NCI-H2029 treated with DMSO at 0.1 percent for 48 hours (cell line): ENCODE results near the gene MZB1.
"Not testable (repeated sequence)": the region's sequence is repeated elsewhere in the genome, so short reads cannot be mapped to it uniquely, and the experiment has no call there.

Source experiments
- DNase-seq: peaks from one replicate; lab custom pipeline; 2025; lab: John Stamatoyannopoulos, UW

The MZB1 gene

DNA sequence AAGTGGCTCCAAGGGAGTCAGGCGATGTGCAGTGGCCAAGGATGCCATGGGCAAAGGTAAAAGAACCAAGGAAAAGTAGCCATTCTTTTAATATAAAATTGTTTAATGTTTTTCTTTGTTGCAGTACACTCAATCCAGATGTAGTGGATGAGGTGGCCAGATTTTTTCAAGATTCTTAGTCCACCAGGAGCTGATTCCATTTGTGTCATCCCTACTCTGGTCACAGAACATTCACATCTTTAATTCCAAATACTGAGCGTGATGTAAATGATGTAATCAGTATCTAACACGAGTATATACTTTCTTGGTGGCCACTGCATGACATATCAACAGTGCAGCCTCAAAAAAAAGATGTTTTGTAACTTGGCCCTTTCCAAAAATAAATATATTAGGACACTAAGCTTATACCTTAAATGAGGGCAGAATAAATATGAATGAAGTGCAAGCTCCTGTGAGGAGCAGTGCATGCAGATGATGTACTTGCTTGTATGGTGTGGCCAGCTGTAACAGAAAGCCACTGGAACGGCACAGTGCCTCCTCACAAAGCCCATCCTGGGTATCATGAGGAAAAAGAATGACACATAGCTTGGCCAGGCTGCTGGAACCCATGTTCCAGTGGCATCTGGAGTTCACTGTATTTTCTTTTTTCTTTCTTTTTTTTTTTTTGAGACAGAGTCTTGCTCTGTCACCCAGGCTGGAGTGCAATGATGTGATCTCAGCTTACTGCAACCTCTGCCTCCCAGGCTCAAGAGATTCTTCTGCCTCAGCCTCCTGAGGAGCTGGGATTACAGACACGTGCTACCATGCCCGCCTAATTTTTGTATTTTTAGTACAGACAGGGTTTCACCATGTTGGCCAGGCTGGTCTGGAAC lies 20.6 kb upstream of the MZB1 start:
- no peak for DNase-seq

DNA sequence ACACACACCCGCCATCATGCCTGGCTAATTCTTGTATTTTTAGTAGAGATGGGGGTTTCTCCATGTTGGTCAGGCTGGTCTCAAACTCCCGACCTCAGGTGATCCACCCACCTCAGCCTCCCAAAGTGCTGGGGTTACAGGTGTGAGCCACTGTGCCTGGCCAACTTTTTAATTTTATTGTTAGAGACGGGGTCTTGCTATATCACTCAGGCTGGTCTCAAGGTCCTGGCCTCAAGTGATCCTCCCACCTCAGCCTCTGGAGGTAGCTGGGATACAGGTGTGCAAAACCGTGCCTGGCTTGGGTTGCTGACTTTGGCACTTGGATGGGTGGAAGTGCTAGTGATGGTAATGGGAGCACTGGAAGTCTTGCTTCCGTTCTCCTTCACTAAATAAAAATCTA lies 19.4 kb upstream of the MZB1 start:
- not testable (repeated sequence) for DNase-seq

DNA sequence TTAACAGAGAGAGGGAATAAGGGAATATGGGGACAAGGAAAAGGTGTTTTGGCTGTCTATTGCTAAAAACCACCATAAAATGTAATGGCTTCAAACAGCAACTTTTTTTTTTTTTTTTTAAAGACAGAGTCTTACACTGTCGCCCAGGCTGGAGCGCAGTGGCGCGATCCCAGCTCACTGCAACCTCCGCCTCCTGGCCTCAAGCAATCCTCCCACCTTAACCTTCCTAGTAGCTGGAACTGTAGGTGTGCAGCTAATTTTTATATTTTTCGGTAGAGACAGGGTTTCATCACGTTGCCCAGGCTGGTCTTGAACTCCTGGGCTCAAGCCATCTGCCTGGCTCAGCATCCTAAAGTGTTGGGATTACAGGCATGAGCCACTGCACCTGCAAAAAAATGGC lies 18.5 kb upstream of the MZB1 start:
- no peak for DNase-seq

DNA sequence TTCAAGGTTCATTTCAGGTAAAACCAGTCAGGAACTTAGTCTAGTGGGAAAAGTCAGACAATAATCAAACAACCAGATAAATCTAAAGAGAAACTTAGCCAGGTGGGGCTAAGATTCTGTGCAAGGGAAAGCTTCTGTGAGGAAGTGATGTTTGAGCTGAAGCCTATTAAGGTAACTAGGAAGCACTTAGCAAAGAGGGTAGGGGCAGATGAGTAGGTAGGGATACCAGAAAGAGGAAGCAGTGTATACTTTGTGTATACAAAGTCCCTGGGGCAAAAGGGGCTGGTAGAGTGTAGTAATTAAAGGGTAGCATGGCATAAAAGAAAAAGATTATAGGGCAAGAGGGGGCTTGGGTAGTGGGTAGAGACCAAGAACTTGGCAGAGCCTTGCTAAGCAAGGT lies 17.8 kb upstream of the MZB1 start:
- no peak for DNase-seq

DNA sequence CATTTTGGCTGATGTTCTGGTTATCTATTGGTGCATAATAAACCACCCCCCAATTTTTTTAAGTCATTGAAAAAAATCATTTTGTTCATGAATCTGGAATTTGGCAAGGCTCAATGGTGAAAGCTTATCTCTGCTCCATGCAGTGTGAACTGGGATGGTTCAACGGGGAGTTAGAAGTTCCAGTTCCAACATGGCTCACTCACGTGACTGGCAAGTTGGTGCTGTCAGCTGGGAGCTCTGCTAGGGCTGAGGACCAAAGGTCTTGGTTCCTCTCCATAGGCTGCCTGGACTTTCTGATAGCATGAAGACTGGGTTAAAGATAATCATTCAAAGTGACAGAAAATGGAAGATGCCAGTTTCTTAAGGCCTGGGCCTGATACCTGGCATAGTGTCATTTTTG lies 17.2 kb upstream of the MZB1 start:
- DNase-seq = no peak

DNA sequence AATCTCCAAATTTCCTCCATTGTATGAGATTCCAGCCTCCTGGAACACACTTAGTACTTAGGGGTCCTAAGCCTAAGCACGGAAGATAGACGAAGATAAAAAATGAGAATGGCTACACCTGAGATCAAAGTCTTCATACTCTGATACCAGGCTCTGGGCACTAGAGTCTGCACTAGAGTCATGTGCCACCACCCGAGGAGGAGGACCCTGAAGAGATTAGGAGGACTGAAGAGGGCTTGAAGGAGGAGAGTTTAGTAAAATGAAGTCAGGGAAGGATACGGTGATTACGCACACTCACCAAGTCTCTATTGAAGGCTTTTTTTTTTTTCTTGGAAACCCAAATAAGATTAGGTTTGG lies 14.7 kb upstream of the MZB1 start:
- no peak for DNase-seq

DNA sequence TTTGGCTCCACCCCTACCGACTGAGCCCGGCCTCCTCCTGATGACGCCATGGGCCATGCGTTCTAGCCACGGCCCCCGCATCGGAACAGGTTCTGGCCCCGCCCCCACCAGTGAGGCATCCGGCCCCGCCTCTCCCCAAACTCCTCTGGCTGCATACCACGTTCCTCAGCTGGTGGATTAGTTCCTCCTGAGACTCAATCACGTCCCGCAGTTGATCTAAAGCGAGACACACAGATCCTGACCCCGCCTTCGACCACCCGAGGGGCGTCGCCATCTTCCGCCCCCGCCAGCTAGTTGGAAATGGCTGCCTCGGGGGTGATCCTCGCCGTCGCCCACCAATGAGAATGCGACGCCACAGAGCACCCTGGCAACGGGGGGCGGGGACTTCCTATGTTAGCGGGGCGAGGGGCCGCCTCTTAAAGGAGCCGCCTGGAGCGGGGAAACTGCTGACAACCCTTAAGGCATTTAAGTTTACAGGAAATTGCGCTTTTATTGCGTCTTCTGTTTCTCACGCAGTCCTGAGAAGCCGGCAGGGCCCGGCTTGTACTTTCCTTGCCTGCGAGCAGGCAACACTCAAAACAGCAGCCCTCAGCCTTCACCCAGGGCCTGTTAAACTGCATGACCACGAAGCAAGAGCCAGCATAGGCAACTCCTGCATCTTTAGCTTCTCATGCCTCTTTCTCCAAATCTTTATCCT lies 14.2 kb upstream of the MZB1 start, which contains the start of gene SPATA24:
SPATA24 (minus strand) TSS at position 303 of the 697 bp plus-strand sequence; CDS start at position 274, 29 bp downstream.
- peak; percentile 86 for DNase-seq

DNA sequence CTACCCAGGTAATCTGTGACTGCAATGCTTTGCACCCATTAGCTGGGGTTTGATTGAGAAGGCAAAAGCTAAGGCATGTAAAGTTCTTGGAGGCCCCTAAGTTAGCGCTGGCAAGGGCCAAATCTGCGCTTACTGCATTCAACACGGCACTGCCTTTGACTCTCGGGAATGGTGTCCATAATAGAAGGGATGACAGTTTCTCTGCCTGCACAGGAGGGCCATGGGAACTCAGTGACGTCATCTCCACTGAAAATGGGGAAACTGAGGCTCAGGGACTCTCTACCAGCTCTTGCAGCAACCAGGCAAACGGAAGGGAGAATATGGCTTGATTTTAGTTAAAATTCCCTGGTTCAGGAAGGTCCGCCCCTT lies 13.7 kb upstream of the MZB1 start:
- no peak for DNase-seq

DNA sequence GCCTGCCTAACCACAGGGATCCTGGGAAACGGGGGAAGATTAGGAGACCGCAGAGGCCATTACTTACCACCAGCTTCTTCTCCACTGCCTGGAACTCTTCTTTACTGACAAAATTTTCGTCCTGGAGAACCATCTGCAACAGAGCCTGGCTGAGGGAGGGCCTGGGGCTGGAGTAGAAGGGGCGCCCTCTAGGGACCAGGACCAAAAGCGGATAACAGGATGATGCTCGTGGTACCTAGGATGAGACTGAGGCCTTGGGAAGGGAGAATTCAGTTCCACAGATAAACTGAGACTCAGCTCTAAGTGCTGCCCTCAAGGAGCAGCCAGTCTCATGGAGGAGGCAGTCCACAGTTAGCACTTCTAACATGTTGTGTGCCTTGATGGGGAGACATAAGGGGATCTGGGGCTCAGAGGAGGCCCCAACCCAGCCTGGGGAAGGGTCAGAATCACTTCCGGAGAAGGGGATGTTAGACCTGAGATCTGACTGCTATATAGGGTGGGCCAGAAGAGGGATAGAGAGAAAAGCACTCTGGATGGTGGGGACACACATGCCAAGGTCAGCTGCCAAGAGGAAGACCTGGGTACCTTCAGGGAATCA lies 12.9 kb upstream of the MZB1 start:
- DNase-seq = peak; percentile 27

DNA sequence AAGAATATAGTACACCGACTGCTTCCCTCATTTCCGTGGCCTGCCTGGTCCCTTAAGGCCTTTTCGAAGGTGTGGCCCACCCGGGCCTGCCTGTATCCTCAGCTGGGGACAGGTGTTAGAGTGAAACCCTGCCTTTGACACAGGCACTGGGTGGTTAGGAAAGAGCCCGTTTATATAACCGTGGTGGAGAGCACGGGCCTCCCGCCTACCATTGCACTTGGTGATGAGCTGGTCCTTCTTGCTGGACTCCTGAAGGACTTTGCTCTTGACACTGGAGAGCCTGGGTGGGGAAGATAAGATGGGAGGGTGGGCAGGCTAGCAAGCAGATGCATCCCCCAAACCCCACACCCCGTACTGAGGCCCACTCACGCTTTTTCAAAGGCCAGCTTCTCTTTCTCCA lies 11.8 kb upstream of the MZB1 start:
- DNase-seq = no peak

DNA sequence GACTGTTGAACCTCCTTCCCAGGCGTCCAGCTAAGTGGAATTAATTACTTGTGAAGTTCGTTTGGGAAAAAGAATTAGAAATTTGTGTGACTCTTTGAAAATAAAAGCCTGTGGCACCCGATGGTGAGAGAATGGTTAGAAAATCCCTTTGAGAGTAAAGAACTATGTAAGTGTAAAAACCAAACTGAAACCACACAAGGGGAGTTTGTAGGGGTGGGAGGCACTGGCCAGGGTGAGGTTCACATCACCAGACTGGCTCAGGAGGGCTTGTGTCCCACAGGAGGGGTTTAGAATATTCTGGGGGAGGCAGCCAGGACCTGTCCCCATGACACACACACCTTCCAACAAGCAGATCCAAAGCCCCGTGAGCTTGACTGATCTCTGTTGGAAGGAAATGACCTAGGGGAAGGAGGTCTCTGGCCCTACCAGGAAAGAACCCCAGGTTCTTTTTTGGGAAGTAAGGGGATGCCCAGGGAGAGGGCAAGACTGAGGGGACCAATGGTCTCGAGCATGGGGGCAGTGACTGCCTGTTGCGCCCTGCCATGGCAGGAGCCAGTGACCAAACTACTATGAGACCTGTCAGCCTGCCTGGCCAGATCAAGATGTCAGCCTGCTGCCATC lies 9.9 kb upstream of the MZB1 start:
- DNase-seq = no peak

DNA sequence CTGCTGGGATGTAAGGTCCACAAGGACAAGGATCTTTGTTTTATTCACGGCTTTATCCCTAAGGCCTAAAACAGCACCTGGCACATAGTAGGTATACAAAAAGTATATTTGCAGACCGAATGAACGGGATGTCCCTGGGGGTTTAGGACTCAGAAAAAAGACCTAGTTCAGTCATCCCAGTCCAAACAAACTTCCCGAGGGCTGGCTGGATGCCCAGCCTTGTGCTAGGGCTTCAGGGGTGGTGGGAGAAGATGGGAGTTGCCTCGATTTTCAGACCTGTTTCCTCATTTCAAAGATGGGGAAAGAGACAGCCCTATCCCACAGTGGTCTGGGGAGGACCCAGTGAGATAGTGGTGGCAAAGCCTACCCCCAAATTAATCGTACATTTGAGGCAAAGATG lies 8.2 kb upstream of the MZB1 start:
- no peak for DNase-seq

DNA sequence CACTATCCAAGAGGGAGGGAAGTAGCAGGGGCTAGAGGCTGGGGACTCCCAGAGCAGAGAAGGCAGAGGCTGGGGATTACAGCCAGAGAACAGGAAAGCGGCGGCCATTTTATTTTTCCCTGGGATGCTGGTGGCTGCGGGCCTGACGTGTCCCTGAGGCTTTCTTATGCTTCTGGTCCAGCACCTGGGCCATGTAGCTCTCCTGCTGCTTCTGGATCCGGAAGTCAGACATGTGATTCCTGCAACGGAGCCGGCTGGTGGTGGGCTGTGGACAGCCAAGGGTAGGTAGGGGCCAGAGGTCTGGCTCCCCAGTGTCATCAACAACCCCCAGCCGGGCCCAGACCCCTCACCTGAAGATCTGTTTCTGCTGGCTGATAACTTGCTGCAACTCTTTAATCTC lies 7.0 kb upstream of the MZB1 start:
- no peak for DNase-seq

DNA sequence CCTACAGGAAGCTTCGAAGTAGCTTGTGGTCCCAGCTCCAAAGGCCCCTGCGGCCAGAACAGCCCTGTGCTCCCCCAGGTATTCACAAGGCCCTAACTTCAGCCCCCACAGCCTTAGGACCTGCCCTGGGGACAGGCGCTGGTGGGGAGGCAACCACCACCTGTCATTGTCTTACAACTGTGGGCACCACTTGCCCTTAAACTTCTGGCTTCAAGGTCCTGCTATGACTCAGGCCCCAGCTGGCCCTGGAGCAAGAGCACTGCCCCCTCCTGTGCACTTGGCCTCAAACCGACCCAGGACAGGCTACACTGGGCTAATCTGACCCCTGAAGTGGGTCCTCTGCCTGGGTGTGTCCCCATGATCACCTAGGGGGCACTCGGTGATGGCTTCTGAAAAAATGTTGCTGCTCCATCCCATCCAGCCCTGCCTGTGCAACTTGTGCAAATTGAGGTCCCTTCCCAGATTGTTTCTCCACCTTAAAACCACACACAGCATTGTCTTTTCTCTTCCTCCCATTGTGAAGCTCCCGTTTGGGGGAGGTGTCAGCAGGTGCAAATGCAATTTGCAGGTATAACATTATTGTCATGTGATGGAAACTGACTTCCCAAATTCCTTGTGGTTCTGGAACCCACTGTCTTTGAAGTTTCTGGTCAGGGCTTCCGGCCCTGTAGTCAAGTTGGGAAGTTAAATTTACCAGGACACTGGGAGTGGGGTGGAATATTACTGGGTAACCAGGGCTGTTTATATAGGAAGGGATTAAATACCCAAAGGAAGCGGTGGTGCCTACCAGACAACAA lies 6.3 kb upstream of the MZB1 start:
- DNase-seq = no peak

DNA sequence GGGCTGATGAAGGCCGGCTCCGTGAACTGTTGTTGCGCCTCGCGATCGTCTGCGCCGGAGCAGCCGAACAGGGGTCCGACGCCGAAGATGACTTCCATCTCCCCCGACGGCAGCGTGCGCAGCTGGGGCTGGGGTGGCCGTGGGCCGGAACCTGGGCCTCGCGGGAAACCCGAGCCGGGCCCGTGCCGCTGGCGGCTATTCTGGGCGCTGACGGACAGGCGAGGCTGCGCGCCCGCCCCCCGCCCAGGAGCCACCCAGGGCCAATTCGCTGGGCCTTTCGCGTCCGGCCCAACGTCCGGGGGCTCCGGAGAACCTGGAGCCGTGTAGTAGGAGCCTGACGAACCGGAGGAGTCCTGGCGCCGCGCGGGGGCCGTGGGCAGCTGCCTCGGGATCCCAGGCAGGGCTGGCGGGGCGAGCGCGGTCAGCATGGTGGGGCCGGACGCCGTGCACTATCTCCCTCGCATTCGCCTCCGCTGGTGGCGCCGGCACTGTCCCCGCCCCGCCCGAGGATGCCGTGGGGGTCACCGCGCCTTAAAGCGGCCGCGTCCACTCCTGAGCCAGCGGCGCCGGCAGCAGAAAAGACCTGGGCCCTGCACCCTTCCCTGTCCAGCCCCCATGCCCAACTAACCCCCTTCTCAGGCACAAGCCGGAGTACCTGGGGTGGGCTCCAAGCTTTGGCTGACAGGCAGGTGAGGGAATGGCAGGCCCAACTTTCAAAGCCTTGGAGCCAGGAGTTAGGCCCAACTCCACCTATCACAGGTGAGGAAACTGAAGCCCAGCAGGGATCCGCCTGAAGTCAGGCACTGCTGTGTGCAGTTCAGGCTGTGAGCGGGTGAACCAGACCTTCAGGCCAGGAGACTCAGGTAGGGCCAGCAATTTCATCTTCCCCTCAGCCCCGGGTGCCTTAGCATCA lies 5.2 kb upstream of the MZB1 start, which contains the start of gene PROB1:
PROB1 (minus strand) TSS at position 451 of the 913 bp plus-strand sequence; CDS start at position 428, 23 bp downstream.
- no peak for DNase-seq

DNA sequence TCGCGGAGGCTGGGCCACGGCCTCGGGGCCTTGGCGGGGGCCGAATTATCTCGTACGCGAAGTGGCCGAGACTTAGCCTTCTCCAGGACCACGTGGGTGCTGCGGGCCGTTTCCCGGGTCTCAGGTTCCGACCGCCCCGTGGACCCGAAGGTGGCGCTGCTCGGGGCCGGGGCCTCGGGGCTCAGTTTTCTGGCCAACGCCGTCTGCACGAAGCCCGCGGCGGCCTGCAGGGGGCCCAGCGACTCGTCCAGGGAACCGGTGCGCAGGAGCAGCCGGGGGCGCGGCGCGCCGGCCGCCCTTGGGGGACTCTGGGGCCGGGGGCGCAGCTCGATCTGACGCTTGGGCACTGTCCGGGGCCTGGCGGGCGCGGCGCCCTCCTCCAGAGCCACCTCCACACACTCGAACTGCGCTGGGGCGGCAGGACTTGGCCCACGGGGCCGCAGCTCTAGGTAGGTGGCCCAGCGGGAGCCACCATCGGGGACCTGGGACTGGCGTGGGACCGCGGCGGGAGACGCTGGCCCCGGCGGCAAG lies 4.5 kb upstream of the MZB1 start:
- no peak for DNase-seq

DNA sequence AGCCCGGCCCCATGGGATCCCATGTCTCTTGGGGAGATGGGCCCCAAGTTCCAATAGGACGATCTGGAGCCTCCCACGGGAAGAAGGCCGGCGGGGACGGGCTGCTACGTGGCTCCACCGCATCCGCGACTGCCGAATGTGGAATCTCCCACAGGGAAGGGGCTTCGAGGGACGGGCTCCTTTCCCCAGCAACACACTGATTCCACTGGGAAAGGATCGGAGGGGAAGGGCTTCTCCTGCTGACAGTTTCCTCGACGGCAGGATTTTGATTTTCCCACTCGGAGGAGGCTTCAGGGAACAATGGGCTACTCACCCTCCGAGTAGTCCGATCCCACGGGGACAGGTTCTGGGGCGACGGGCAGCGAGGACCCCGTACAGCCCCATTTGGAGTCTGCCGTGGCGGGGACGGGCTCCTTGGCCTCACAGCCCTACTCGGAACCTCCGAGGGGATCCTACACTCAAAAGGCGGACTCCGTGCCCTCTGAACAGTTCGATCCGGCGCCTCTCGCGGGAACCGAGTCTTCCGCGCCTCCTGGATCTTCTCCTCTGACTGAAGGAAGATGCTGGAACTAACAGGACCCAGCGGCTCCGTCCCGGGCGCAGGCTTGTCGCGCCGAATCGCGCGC lies 3.9 kb upstream of the MZB1 start:
- DNase-seq = no peak

DNA sequence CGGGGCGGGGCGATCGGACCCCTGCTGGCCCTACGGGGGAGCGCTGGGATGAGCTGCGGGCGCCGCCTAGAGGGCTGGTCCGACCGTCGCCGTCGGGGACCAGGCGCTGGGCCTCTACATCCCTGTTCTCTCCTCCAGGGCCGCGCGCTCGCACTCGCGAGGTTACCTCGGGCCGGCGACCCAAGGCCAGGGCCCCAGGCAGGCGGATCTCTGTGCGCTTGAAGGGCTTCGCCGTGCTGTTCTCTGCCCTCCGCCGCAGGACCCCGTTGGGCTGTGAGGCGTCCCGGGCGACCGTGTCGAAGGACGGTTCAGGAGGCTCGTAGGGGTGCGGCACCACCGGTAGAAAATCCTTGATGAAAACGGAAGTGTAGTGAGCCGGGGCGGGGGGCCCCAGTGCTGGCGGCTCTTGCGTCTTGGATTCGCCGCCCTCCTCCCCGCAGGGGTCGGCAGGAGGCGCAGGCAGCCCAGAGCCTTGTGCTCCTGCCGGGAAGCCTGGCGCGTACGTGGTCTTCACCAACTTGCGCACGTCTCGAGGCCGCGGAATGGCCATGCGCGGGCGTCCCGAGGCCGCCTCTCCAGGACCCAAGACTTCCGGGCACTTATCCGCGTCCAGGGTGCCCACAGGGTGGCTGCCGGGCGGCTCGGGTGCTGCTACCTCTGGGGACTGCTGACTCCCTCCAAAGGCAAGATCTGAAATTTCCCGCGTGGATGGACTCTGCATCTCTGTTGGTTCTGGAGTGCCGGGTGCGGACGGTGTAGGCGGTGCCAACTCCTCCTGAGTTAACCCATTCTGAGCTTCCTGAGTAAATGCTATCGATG lies 3.2 kb upstream of the MZB1 start:
- no peak for DNase-seq

DNA sequence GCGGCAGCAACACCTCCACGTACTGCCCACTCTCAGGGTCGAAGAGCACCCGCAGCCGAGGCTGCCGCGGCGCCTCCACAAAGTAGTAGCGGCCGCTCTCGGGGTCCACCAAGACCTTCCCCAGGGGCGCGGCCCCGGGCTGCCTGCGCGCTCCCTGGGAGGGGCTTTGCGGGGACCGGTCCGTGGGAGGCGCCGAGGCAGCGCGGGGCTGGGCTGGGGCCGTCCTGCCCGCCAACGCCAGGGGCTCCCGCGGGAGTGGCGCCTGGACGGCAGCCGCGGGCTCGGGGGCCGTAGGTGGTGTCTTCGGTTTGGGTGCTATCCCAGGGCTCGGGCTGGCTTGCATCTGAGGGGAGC lies 2.6 kb upstream of the MZB1 start:
- no peak for DNase-seq
